Hepatocyte (in vitro differentiated cells): ENCODE measurements around the gene TPCN2. TPM values are rescaled to one million over a fixed set of nuclear protein-coding genes. Genes with fewer than 3 reads are reported as not detected.

Experiments
- DNase-seq: peaks from one replicate; pipeline ENCODE4 v3.0.0-alpha.2; 2016; ENCODE audit warnings: low spot score
- H2AFZ ChIP-seq: fragments of 200-600 bp; sonication (generic); 2 replicates; pipeline ENCODE4 v1.6.0; 2016; ENCODE audit warnings: antibody characterized with exemption, mild to moderate bottlenecking
- H3K27ac ChIP-seq: fragments of 200-600 bp; sonication (generic); 2 replicates; pipeline ENCODE4 v1.5.1; 2016; ENCODE audit warnings: mild to moderate bottlenecking
- H3K27me3 ChIP-seq: fragments of 200-600 bp; sonication (generic); 2 replicates; pipeline ENCODE4 v1.6.1; 2016
- H3K36me3 ChIP-seq: fragments of 200-600 bp; sonication (generic); replicated peaks from 2 replicates; pipeline ENCODE4 v1.5.1; 2016; ENCODE audit warnings: low read depth; ENCODE audit not compliant: insufficient read depth
- H3K4me1 ChIP-seq: fragments of 200-600 bp; sonication (generic); 2 replicates; pipeline ENCODE4 v1.5.1; 2016; ENCODE audit warnings: mild to moderate bottlenecking, moderate library complexity; ENCODE audit not compliant: insufficient read depth
- H3K4me2 ChIP-seq: fragments of 200-600 bp; sonication (generic); 2 replicates; pipeline ENCODE4 v1.6.0; 2016
- H3K4me3 ChIP-seq: fragments of 200-600 bp; sonication (generic); 2 replicates; pipeline ENCODE4 v1.5.1; 2016; ENCODE audit warnings: mild to moderate bottlenecking
- H3K79me2 ChIP-seq: fragments of 200-600 bp; sonication (generic); 2 replicates; pipeline ENCODE4 v1.6.0; 2017; ENCODE audit warnings: mild to moderate bottlenecking
- H3K9me2 ChIP-seq: fragments of 200-600 bp; sonication (generic); replicated peaks from 2 replicates; pipeline ENCODE4 v1.6.0; 2017; ENCODE audit warnings: mild to moderate bottlenecking; ENCODE audit not compliant: insufficient read depth
- H3K9me3 ChIP-seq: fragments of 200-600 bp; sonication (generic); 2 replicates; pipeline ENCODE4 v1.5.1; 2016; ENCODE audit warnings: low read depth, mild to moderate bottlenecking
- H4K20me1 ChIP-seq: fragments of 200-600 bp; sonication (generic); 2 replicates; pipeline ENCODE4 v1.6.0; 2016; ENCODE audit warnings: mild to moderate bottlenecking; ENCODE audit not compliant: insufficient read depth, poor library complexity, severe bottlenecking
- EZH2 ChIP-seq: fragments of 200-600 bp; sonication (generic); IDR thresholded peaks from 2 replicates; pipeline ENCODE4 v1.6.1; 2016; ENCODE audit warnings: antibody characterized with exemption, mild to moderate bottlenecking, borderline replicate concordance
- EZH2phosphoT487 ChIP-seq: fragments of 200-600 bp; sonication (generic); IDR thresholded peaks from one replicate; pipeline ENCODE4 v1.6.1; 2018; ENCODE audit warnings: antibody characterized with exemption, mild to moderate bottlenecking, low read depth, moderate library complexity; ENCODE audit not compliant: unreplicated experiment, severe bottlenecking
- WGBS: methylation state at CpG from one replicate; pipeline ENCODE4 v1.1.6; 2016; ENCODE audit warnings: low lambda C conversion rate; ENCODE audit errors: missing lambda C conversion rate; 5-methylcytosine and 5-hydroxymethylcytosine counted together
- polyA plus RNA-seq: library from polyadenylated mRNA; unstranded; fragments of >200 nt; fragmentation: Nextera tagmentation; extraction: Ambion mirVana; gene quantifications from 2 replicates; pipeline ENCODE4 v1.2.1, GENCODE V29; 2016
- total RNA-seq: library from RNA; depleted of rRNA; stranded (reverse); fragments of >200 nt; gene quantifications from 2 replicates; pipeline ENCODE4 v1.2.3, GENCODE V29; 2014
- TF ChIP-seq, protein P1 (sequence below): fragments of 200-600 bp; sonication (generic); IDR thresholded peaks from 2 replicates; pipeline ENCODE4 v1.5.1; 2016; ENCODE audit warnings: antibody characterized with exemption, mild to moderate bottlenecking; ENCODE audit not compliant: poor library complexity

Gene TPCN2
- total and polyA plus RNA-seq, 2 experiments from 2014 or later = 16.6 to 21.3 TPM

DNA sequence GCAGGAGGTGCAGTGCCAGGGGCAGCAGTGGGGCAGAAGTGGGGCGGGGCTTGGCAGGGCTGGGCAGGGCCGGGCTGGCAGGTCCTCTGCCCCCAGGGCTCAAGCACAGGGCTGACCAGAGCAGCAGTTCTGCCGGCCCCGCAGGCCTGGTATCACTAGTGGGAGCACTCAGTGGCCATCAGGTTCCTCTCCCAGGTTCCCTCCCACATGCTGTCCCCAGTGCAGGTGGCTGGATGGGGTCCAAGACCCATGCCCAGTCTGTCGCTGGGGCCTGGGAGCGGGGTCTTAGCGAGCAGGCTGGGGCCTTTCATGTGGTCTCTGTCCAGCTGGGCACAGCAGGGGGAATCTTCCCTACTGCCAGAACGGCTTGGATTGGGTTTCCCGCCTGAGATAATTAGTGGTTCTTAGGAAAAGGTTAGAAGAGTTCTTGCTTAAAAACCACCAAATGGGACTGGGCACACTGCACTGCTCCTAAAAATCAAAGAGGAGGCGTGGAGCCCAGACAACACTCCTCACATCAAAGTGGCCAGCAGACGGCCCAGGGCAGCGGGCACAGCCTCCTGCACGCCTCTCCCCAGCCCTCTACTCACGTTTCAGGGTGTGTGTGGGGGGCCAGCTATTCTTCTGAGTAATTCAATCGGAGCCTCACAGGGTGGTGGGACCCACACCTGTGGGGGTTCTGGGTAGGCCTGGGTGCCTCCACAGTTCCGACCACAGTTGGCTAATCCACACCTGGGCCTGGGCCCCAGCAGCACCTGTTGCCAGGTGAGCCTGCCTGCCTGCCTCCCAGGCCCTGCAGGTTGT lies 45.6 kb downstream of the TPCN2 start:
- Histone ChIP-seq H3K4me2 (no peak overlapping the region), H3K9me3 (no peaks in the 10 kb centered on the region), H3K36me3 (no peaks in the 10 kb centered on the region), H2AFZ (no peak overlapping the region), H3K27ac (no peak overlapping the region), H3K4me3 (no peak overlapping the region), H3K27me3 (no peaks in the 10 kb centered on the region), H3K4me1 (no peaks in the 10 kb centered on the region), H3K79me2 (no peaks in the 10 kb centered on the region), H3K9me2 (no peaks in the 10 kb centered on the region), H4K20me1 (no peaks in the 10 kb centered on the region)
- 68% methylated on average over 16 of the region's 16 CpGs for WGBS
- DNase-seq = no peak
- TF ChIP-seq EZH2 = no peak
- TF ChIP-seq, protein P1, sequence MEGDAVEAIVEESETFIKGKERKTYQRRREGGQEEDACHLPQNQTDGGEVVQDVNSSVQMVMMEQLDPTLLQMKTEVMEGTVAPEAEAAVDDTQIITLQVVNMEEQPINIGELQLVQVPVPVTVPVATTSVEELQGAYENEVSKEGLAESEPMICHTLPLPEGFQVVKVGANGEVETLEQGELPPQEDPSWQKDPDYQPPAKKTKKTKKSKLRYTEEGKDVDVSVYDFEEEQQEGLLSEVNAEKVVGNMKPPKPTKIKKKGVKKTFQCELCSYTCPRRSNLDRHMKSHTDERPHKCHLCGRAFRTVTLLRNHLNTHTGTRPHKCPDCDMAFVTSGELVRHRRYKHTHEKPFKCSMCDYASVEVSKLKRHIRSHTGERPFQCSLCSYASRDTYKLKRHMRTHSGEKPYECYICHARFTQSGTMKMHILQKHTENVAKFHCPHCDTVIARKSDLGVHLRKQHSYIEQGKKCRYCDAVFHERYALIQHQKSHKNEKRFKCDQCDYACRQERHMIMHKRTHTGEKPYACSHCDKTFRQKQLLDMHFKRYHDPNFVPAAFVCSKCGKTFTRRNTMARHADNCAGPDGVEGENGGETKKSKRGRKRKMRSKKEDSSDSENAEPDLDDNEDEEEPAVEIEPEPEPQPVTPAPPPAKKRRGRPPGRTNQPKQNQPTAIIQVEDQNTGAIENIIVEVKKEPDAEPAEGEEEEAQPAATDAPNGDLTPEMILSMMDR = no peak
- no peak for TF ChIP-seq EZH2phosphoT487

DNA sequence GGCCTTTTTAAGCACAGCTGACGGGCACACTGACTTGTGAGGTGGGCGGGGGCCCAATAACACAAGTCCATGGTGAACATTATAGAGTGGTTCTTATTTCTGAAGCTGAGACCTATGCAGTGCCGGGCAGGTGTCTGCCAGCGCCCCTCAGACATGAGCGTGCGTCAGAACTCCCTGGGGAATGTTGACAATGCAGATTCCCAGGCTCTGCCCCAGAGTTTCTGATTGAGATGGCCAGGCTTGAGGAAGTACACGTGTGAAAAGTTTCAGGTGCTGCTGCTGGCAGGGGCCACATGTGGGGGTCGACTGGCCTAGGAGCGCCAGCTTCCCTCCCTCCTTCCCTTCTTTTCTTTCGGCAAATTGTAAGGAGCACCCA lies 46.2 kb downstream of the TPCN2 start:
- H3K27ac ChIP-seq = no peak overlapping the region
- WGBS = 85% methylated on average over 10 of the region's 10 CpGs
- DNase-seq = no peak
- no peaks in the 10 kb centered on the region for H3K36me3 ChIP-seq
- H2AFZ ChIP-seq = no peak overlapping the region
- no peaks in the 10 kb centered on the region for H3K9me3 ChIP-seq
- H3K4me1 ChIP-seq = no peaks in the 10 kb centered on the region
- no peaks in the 10 kb centered on the region for H3K27me3 ChIP-seq
- no peaks in the 10 kb centered on the region for H3K79me2 ChIP-seq
- no peaks in the 10 kb centered on the region for H3K9me2 ChIP-seq
- no peak overlapping the region for H3K4me3 ChIP-seq
- TF ChIP-seq EZH2phosphoT487 (no peak), EZH2 (no peak)
- TF ChIP-seq, protein P1 = no peak
- no peaks in the 10 kb centered on the region for H4K20me1 ChIP-seq
- H3K4me2 ChIP-seq = no peak overlapping the region

DNA sequence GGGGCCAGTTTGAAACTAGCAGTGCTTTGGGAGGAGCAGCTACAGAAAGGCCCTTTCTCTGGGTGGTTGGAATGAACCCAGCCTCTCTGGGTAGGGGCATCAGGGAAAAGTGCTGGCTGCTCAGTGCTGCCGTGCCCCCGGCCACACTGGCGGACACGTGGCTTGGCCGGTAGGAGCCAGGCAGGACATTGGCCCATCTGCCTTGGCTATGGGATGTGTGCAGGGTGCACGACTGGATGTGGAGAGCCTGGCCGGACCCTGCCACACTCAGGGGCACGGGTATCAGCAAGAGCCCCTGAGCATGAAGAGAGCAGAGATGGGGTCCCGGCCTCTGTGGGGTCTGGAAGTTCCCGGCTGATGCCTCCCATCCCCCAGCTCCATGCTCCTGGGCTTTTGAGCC lies 46.6 kb downstream of the TPCN2 start:
- Histone ChIP-seq H3K9me2 (no peaks in the 10 kb centered on the region), H3K4me1 (no peaks in the 10 kb centered on the region), H3K79me2 (no peaks in the 10 kb centered on the region), H3K4me3 (no peak overlapping the region), H3K4me2 (no peak overlapping the region), H3K9me3 (no peaks in the 10 kb centered on the region), H3K27ac (no peak overlapping the region), H3K27me3 (no peaks in the 10 kb centered on the region), H2AFZ (no peak overlapping the region), H4K20me1 (no peaks in the 10 kb centered on the region), H3K36me3 (no peaks in the 10 kb centered on the region)
- no peak for DNase-seq
- TF ChIP-seq, protein P1 = no peak
- TF ChIP-seq EZH2phosphoT487 = no peak
- no peak for TF ChIP-seq EZH2
- 92% methylated on average over 10 of the region's 10 CpGs for WGBS
